Parathyroid adenoma (tissue), 2 donors: ENCODE data around the gene ITIH4.

Experiments used
- H2AFZ ChIP-seq: fragments of 300-600 bp; sonication (generic); one replicate; pipeline ENCODE4 v1.7.0; 2017; ENCODE audit warnings: antibody characterized with exemption, mild to moderate bottlenecking
- H3K27ac ChIP-seq: fragments of 300-600 bp; sonication (generic); one replicate; pipeline ENCODE4 v1.7.0; 2017
- H3K27me3 ChIP-seq: fragments of 300-600 bp; sonication (generic); one replicate; pipeline ENCODE4 v1.7.0; 2017; ENCODE audit warnings: low read length; ENCODE audit not compliant: control insufficient read depth, insufficient read depth
- H3K36me3 ChIP-seq: fragments of 300-600 bp; sonication (generic); one replicate; pipeline ENCODE4 v1.7.0; 2017; ENCODE audit warnings: low read length; ENCODE audit not compliant: control insufficient read depth, insufficient read depth
- H3K4me1 ChIP-seq: fragments of 300-600 bp; sonication (generic); one replicate; pipeline ENCODE4 v1.7.0; 2017; ENCODE audit warnings: control low read depth
- H3K4me2 ChIP-seq: fragments of 300-600 bp; sonication (generic); one replicate; pipeline ENCODE4 v1.7.0; 2017; ENCODE audit warnings: low read length
- H3K4me3 ChIP-seq: fragments of 300-600 bp; sonication (generic); one replicate; pipeline ENCODE4 v1.7.0; 2017; ENCODE audit warnings: low read depth, low read length
- H3K79me2 ChIP-seq: fragments of 300-600 bp; sonication (generic); one replicate; pipeline ENCODE4 v1.7.0; 2017; ENCODE audit warnings: control low read depth
- H3K9ac ChIP-seq: fragments of 300-600 bp; sonication (generic); one replicate; pipeline ENCODE4 v1.7.0; 2017; ENCODE audit warnings: mild to moderate bottlenecking
- H3K9me3 ChIP-seq: fragments of 300-600 bp; sonication (generic); one replicate; pipeline ENCODE4 v1.7.0; 2017; ENCODE audit warnings: low read length; ENCODE audit not compliant: control insufficient read depth
- CTCF ChIP-seq: fragments of 300-600 bp; sonication (generic); IDR thresholded peaks from one replicate; pipeline ENCODE4 v1.7.0; 2017; ENCODE audit warnings: antibody characterized with exemption, mild to moderate bottlenecking
- donor health status: primary hyperparathyroidism.

Gene ITIH4

GRCh38 chr3:52782412-52783210 lies 47.9 kb downstream of the ITIH4 start:
- no peak for TF ChIP-seq CTCF
- H3K27ac ChIP-seq: no peak overlapping the region
- H3K79me2 ChIP-seq: no peaks in the 10 kb centered on the region
- no peaks in the 10 kb centered on the region for H3K36me3 ChIP-seq
- no peaks in the 10 kb centered on the region for H3K9me3 ChIP-seq
- no peak overlapping the region for H3K4me2 ChIP-seq
- H3K4me1 ChIP-seq: no peaks in the 10 kb centered on the region
- no peak overlapping the region for H2AFZ ChIP-seq
- H3K27me3 ChIP-seq: no peaks in the 10 kb centered on the region
- H3K4me3 ChIP-seq: no peak overlapping the region
- no peak overlapping the region for H3K9ac ChIP-seq

DNA sequence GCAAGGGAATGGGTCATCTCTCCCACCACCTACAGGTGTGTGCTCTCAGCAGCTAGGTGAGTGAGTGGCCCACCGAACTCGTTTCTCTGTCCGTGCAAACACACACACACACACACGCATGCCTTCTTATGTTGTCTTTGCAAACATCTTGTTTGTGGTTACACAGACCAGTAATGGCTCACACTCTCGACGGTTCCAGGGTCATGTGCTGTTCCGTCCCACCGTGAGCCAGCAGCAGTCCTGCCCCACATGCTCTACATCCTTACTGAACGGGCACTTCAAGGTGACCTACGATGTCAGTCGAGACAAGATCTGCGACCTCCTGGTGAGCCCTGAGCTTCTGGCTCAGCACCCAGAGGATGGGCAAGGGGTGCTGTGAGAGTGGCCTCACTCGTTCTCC lies 48.7 kb downstream of the ITIH4 start:
- no peak overlapping the region for H3K27ac ChIP-seq
- H3K4me3 ChIP-seq: no peak overlapping the region
- H3K9me3 ChIP-seq: no peaks in the 10 kb centered on the region
- H3K9ac ChIP-seq: no peak overlapping the region
- H3K4me2 ChIP-seq: no peak overlapping the region
- H3K4me1 ChIP-seq: no peaks in the 10 kb centered on the region
- H3K36me3 ChIP-seq: no peaks in the 10 kb centered on the region
- no peaks in the 10 kb centered on the region for H3K27me3 ChIP-seq
- TF ChIP-seq CTCF: no peak
- no peaks in the 10 kb centered on the region for H3K79me2 ChIP-seq
- no peak overlapping the region for H2AFZ ChIP-seq

- no peak overlapping the region for H3K4me3 ChIP-seq
- no peaks in the 10 kb centered on the region for H3K27me3 ChIP-seq
- H3K4me1 ChIP-seq: no peaks in the 10 kb centered on the region
- H3K79me2 ChIP-seq: no peaks in the 10 kb centered on the region
- H3K27ac ChIP-seq: no peak overlapping the region
- TF ChIP-seq CTCF: no peak
- H3K4me2 ChIP-seq: no peak overlapping the region
- no peak overlapping the region for H3K9ac ChIP-seq
- H3K36me3 ChIP-seq: no peaks in the 10 kb centered on the region
- H3K9me3 ChIP-seq: no peaks in the 10 kb centered on the region
- H2AFZ ChIP-seq: no peak overlapping the region
Observed at GRCh38 chr3:52779837-52780585, 50.5 kb downstream of the ITIH4 start.

DNA sequence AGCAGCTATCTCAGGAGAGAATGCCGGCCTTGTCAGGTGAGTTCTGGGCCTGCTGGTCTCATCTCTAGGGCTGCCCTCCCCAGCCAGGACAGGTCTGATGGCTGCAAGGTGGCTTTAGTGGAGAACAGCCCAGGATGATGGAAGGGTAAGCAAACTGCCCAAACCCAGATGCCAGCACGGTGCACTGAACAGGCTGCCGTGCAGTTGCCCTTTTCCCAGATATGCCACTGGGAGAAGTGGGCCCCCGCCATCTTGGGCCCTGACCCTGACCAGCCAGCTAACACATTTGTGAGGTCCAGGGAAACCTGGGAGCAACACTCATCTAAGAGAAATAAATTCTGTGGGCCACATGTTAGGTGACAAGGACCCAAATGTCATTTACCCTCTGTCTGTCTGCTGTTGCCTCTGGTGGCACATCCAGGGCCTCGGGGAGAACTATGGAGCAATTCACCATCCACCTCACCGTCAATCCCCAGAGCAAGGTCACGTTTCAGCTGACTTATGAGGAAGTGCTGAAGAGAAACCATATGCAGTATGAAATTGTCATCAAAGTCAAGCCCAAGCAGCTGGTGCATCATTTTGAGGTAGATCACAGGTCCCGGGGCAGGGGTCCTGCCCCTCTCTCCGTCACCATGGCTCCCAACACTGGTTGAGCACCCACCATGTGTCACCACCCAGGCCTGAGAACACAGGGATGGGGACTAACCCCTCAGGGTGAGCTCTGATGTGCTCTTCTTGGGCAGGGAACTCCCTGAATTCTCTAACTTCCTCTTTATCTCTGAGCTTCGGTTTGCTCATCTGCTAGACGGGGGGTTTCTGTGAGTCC lies 51.2 kb downstream of the ITIH4 start:
- TF ChIP-seq CTCF: no peak
- H3K4me1 ChIP-seq: no peaks in the 10 kb centered on the region
- no peak overlapping the region for H3K4me3 ChIP-seq
- no peak overlapping the region for H3K9ac ChIP-seq
- H3K27ac ChIP-seq: no peak overlapping the region
- no peaks in the 10 kb centered on the region for H3K36me3 ChIP-seq
- H3K79me2 ChIP-seq: no peaks in the 10 kb centered on the region
- H3K4me2 ChIP-seq: no peak overlapping the region
- H3K27me3 ChIP-seq: no peaks in the 10 kb centered on the region
- no peak overlapping the region for H2AFZ ChIP-seq
- H3K9me3 ChIP-seq: no peaks in the 10 kb centered on the region
